Endothelial cell of umbilical vein (primary cell): Measurements from ENCODE around the gene RAB17. TPM values are rescaled to one million over a fixed set of nuclear protein-coding genes. Genes with fewer than 3 reads are reported as not detected.

Experiments
- BruUV-seq: library from RNA; stranded (reverse); fragments of 400-500 nt; replicated peaks from 2 replicates; lab custom pipeline; 2021; lab: Mats Ljungman, UMichigan
- CTCF ChIA-PET: fragments of 300-600, 350-600 bp; sonication (Branson Sonifier 250); formaldehyde crosslinking; loops from one replicate; lab custom pipeline; 2021; ENCODE audit warnings: antibody characterized with exemption, inconsistent platforms; lab: Charles Lee
- POLR2A ChIA-PET: fragments of 300-600, 350-600 bp; sonication (Branson Sonifier 250); formaldehyde crosslinking; loops from one replicate; lab custom pipeline; 2021; ENCODE audit warnings: antibody characterized with exemption, inconsistent platforms; lab: Charles Lee
- DNase-seq: peaks from one replicate; pipeline ENCODE4 v3.0.0-alpha.2; 2011; ENCODE audit warnings: low read depth, low spot score
- FAIRE-seq: peaks from 2 replicates; lab custom pipeline; 2011; peaks lifted over from hg19 to GRCh38; lab: Jason Lieb, UNC
- H2AFZ ChIP-seq: 2 replicates; pipeline ENCODE4 v1.6.0; 2012; ENCODE audit warnings: low read depth, low read length, control low read depth, inconsistent platforms
- H3K27ac ChIP-seq: 2 replicates; pipeline ENCODE4 v1.5.1; 2011; ENCODE audit warnings: low read depth, mild to moderate bottlenecking, control low read depth, low read length, moderate library complexity; ENCODE audit not compliant: insufficient read depth
- H3K27me3 ChIP-seq, 2 experiments: 2 replicates each; pipeline versions ENCODE4 v1.6.0 to v1.6.1; 2011; ENCODE audit warnings: low read length in 2 of 2, mixed read lengths in 1 of 2; ENCODE audit not compliant: control insufficient read depth in 2 of 2, insufficient read depth in 2 of 2
- H3K36me3 ChIP-seq, 2 experiments: 2 replicates in 1 of 2; 3 replicates in 1 of 2; pipeline ENCODE4 v1.5.1; 2011; ENCODE audit warnings: low read length in 2 of 2, mild to moderate bottlenecking in 1 of 2, moderate library complexity in 1 of 2; ENCODE audit not compliant: control insufficient read depth in 2 of 2, insufficient read depth in 2 of 2; ENCODE audit errors: extremely low read depth in 1 of 2
- H3K4me1 ChIP-seq: 3 replicates; pipeline ENCODE4 v1.5.1; 2011; ENCODE audit warnings: mild to moderate bottlenecking, low read length; ENCODE audit not compliant: control insufficient read depth, insufficient read depth; ENCODE audit errors: extremely low read depth
- H3K4me2 ChIP-seq: 2 replicates; pipeline ENCODE4 v1.6.1; 2011; ENCODE audit warnings: low read length, control low read depth, mixed read lengths; ENCODE audit not compliant: insufficient read depth
- H3K4me3 ChIP-seq, 3 experiments: fragments of 200-600 bp in 1 of 3; sonication (generic), shearing (Covaris generic) in 1 of 3; replicated peaks in 1 of 3; 2 replicates each; pipeline ENCODE4 v1.5.1; 2011 to 2016; ENCODE audit warnings: control low read depth in 3 of 3, low read length in 3 of 3, mild to moderate bottlenecking in 2 of 3, inconsistent platforms in 1 of 3, low read depth in 1 of 3, moderate library complexity in 1 of 3; ENCODE audit not compliant: insufficient read depth in 1 of 3
- H3K79me2 ChIP-seq: 2 replicates; pipeline ENCODE4 v1.6.0; 2012; ENCODE audit warnings: low read length, inconsistent platforms; ENCODE audit not compliant: control insufficient read depth, insufficient read depth
- H3K9ac ChIP-seq: replicated peaks from 2 replicates; pipeline ENCODE3; 2011; ENCODE audit warnings: low read length, control low read depth; ENCODE audit not compliant: insufficient read depth; ENCODE audit errors: extremely low read depth
- H3K9me1 ChIP-seq: replicated peaks from 3 replicates; pipeline ENCODE4 v1.6.0; 2011; ENCODE audit warnings: mild to moderate bottlenecking, low read length; ENCODE audit not compliant: control insufficient read depth, insufficient read depth; ENCODE audit errors: extremely low read depth
- H3K9me3 ChIP-seq: replicated peaks from 2 replicates; pipeline ENCODE4 v1.5.1; 2012; ENCODE audit warnings: low read length, inconsistent platforms; ENCODE audit not compliant: control insufficient read depth, insufficient read depth
- H4K20me1 ChIP-seq: replicated peaks from 2 replicates; pipeline ENCODE3; 2011; ENCODE audit warnings: mild to moderate bottlenecking, low read length; ENCODE audit not compliant: control insufficient read depth, insufficient read depth; ENCODE audit errors: extremely low read depth
- CTCF ChIP-seq, 2 donors: IDR thresholded peaks; 1 replicate in 1 of 2; 2 replicates in 1 of 2; pipeline ENCODE4 v1.5.1; 2011; ENCODE audit warnings: low read length in 2 of 2, mild to moderate bottlenecking in 2 of 2, moderate library complexity in 2 of 2, control low read depth in 1 of 2, inconsistent platforms in 1 of 2, low read depth in 1 of 2; ENCODE audit not compliant: insufficient read depth in 1 of 2; ENCODE audit errors: extremely low read depth in 1 of 2
- EZH2 ChIP-seq: IDR thresholded peaks from 2 replicates; pipeline ENCODE4 v1.6.1; 2012; ENCODE audit warnings: borderline replicate concordance, low read depth, mild to moderate bottlenecking, moderate library complexity, low read length, inconsistent platforms; ENCODE audit not compliant: severe bottlenecking
- FOS ChIP-seq: IDR thresholded peaks from 2 replicates; pipeline ENCODE4 v1.6.1; 2011; ENCODE audit warnings: mild to moderate bottlenecking, low read length, moderate library complexity, borderline replicate concordance; ENCODE audit not compliant: insufficient read depth
- GATA2 ChIP-seq: IDR thresholded peaks from 2 replicates; pipeline ENCODE4 v1.7.0; 2011; ENCODE audit warnings: low read depth, mild to moderate bottlenecking, moderate library complexity, mixed read lengths, low read length; ENCODE audit not compliant: insufficient read length, insufficient read depth
- JUN ChIP-seq: IDR thresholded peaks from 2 replicates; pipeline ENCODE4 v1.6.1; 2011; ENCODE audit warnings: borderline replicate concordance, low read depth; ENCODE audit not compliant: insufficient read length, insufficient read depth
- MAX ChIP-seq: IDR thresholded peaks from 2 replicates; pipeline ENCODE4 v1.6.1; 2011; ENCODE audit not compliant: insufficient read depth, insufficient read length
- MYC ChIP-seq: IDR thresholded peaks from one replicate; pipeline ENCODE4 v1.6.1; 2011; ENCODE audit warnings: mild to moderate bottlenecking, low read depth, low read length
- POLR2A ChIP-seq: IDR thresholded peaks from 2 replicates; pipeline ENCODE4 v1.6.1; 2012; ENCODE audit warnings: low read depth, mild to moderate bottlenecking, control low read depth, low read length
- POLR2AphosphoS5 ChIP-seq: IDR thresholded peaks from 2 replicates; pipeline ENCODE4 v1.6.1; 2012; ENCODE audit warnings: low read depth, mild to moderate bottlenecking, control low read depth, low read length, moderate library complexity; ENCODE audit not compliant: insufficient read depth
- dilution Hi-C: fragments of 300-500 bp; cut with MboI; formaldehyde crosslinking; loops from one replicate; pipeline ENCODE4 v1.15.0; 2019; ENCODE audit warnings: low sequenced_read_pairs; ENCODE audit not compliant: extremely low pct_ligation_motif_present
- intact Hi-C: fragments of 100-400 bp; cut with micrococcal nuclease; formaldehyde crosslinking; loops from one replicate; pipeline ENCODE4 v1.10.0; 2022
- polyA plus RNA-seq, 4 experiments: library from polyadenylated mRNA; depleted of rRNA in 3 of 4; stranded (reverse) in 3 of 4; unstranded in 1 of 4; fragments of >200 nt; gene quantifications; 2 replicates each; pipeline versions ENCODE4 v1.2.1 to v1.2.3, GENCODE V29; 2011 to 2012; ENCODE audit warnings: missing spikeins in 1 of 4
- total RNA-seq: library from RNA; stranded (reverse); gene quantifications from 2 replicates; pipeline ENCODE4 v1.2.3, GENCODE V29; 2021

RAB17 gene
- total and polyA plus RNA-seq, 2 donors (not counting 3 experiments of a cell fraction or from before 2014, with no cell fraction given) = 0.41 to 0.77 TPM

GRCh38 chr2:237555560-237555959, 35.0 kb downstream of the RAB17 start:
- no peak overlapping the region for H2AFZ ChIP-seq
- no peaks in the 10 kb centered on the region for H3K79me2 ChIP-seq
- DNase-seq (no peak), FAIRE-seq (no peak)
- H3K36me3 ChIP-seq = no peaks in the 10 kb centered on the region
- no peaks in the 10 kb centered on the region for H3K4me1 ChIP-seq
- TF ChIP-seq MYC (no peak), EZH2 (no peak), GATA2 (no peak), POLR2AphosphoS5 (no peak)
- H3K4me3 ChIP-seq = no peak overlapping the region
- H3K27me3 ChIP-seq = peaks cover 4 to 7% of the 10 kb centered on the region in 2 experiments
- no peak overlapping the region for H3K9ac ChIP-seq
- ChIA-PET CTCF (interaction anchor here (0.5 to 2.0 kb wide), 5 partner anchors 16 to 245 kb away, joined by 3 to 8 read pairs (median 3); no protein-coding TSS in a partner anchor), POLR2A (no interaction called here)
- no peaks in the 10 kb centered on the region for H3K9me3 ChIP-seq
- H3K27ac ChIP-seq = no peak overlapping the region
- intact Hi-C loops = no loop called here
- no TSS peak for BruUV-seq
- H3K9me1 ChIP-seq = no peaks in the 10 kb centered on the region
- no peaks in the 10 kb centered on the region for H4K20me1 ChIP-seq
- dilution Hi-C loops = no loop called here
- no peak overlapping the region for H3K4me2 ChIP-seq

- Histone ChIP-seq H3K27ac (no peak overlapping the region), H3K4me1 (no peaks in the 10 kb centered on the region), H4K20me1 (no peaks in the 10 kb centered on the region), H3K4me3 (no peak overlapping the region), H3K9me3 (no peaks in the 10 kb centered on the region), H3K79me2 (no peaks in the 10 kb centered on the region), H3K27me3 (peaks cover 4 to 7% of the 10 kb centered on the region in 2 experiments), H3K9ac (no peak overlapping the region), H3K4me2 (no peak overlapping the region), H3K36me3 (no peaks in the 10 kb centered on the region), H2AFZ (no peak overlapping the region), H3K9me1 (no peaks in the 10 kb centered on the region)
- no TSS peak for BruUV-seq
- intact Hi-C loops (no loop called here), dilution Hi-C loops (no loop called here)
- DNase-seq (no peak), FAIRE-seq (no peak)
- ChIA-PET CTCF (no interaction called here), POLR2A (no interaction called here)
- TF ChIP-seq MYC (no peak), MAX (no peak), EZH2 (no peak), POLR2A (no peak), CTCF (IDR thresholded peaks at IDR 0.05; ENCODE audit: extremely low read depth in 1 of 2, insufficient read depth in 1 of 2, low read depth in 1 of 2, low read length in 2 of 2) (no peak), POLR2AphosphoS5 (no peak), JUN (no peak), GATA2 (no peak), FOS (no peak)
Observed at GRCh38 chr2:237553948-237554347, 36.6 kb downstream of the RAB17 start.
